HUDEP-2 (cell line): ENCODE measurements around the gene IKBKE.

Source experiments
- DNase-seq, 76 experiments: peaks; one replicate each; lab custom pipeline; 2025; ENCODE audit not compliant: unreplicated experiment in 76 of 76; lab: John Stamatoyannopoulos, UW

IKBKE gene

GRCh38 chr1:206492589-206492988 is 22.3 kb downstream of the IKBKE start:
- DNase-seq = no peak

- no peak for DNase-seq
These were observed 23.0 kb downstream of the IKBKE start for GRCh38 chr1:206493279-206493678.

GRCh38 chr1:206495011-206495461 is 24.8 kb downstream of the IKBKE start:
- DNase-seq = no peak

- DNase-seq = no peak
These were observed 25.3 kb downstream of the IKBKE start for GRCh38 chr1:206495493-206496046.

- DNase-seq = no peak
These were observed 26.0 kb downstream of the IKBKE start for GRCh38 chr1:206496131-206496793.

- DNase-seq = no peak
These were observed 27.1 kb downstream of the IKBKE start for GRCh38 chr1:206497363-206497762.

GRCh38 chr1:206497774-206498173 is 27.5 kb downstream of the IKBKE start:
- no peak for DNase-seq

- no peak for DNase-seq
These were observed 28.4 kb downstream of the IKBKE start for GRCh38 chr1:206498685-206499084.

DNA sequence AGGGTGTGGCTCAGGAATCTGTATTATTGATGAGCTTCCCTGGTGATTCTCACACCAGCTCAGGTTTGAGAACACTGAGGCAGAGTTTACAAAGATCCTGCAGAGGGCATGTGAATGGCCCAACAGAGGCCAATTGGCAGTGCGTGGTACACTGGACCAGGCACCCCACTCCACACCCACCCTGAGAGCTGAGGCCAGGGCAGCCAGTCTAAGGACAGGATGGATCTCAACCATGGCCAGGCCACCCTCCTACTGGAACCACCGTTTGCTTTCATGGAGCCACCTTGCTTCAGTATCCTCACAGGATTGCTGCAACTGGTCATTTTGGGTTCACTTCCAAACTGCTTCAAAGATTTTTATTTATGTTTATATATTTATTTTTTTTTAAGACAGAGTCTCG is 29.8 kb downstream of the IKBKE start:
- no peak for DNase-seq

- DNase-seq = no peak
These were observed 31.6 kb downstream of the IKBKE start for GRCh38 chr1:206501881-206502280.

- no peak for DNase-seq
These were observed 32.1 kb downstream of the IKBKE start for GRCh38 chr1:206502403-206502802.

DNA sequence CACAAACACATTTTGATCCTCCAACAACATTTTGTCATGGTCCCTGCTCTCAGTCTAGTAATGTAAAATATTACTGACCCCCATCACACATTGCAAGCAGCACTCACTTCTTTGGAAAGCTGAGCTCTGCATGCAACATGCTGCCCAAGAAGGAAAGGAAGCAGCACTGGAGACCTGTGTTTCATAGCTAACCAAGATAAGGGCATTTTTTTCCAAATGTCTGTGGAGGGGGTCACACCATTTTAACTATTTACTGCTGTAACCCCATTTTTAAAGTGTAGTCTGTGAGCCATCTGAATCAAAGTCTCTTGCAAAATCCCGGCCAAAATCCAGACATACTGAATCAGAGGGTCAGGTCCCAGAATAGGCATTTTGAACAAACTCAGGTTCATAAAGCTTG is 32.5 kb downstream of the IKBKE start:
- no peak for DNase-seq

DNA sequence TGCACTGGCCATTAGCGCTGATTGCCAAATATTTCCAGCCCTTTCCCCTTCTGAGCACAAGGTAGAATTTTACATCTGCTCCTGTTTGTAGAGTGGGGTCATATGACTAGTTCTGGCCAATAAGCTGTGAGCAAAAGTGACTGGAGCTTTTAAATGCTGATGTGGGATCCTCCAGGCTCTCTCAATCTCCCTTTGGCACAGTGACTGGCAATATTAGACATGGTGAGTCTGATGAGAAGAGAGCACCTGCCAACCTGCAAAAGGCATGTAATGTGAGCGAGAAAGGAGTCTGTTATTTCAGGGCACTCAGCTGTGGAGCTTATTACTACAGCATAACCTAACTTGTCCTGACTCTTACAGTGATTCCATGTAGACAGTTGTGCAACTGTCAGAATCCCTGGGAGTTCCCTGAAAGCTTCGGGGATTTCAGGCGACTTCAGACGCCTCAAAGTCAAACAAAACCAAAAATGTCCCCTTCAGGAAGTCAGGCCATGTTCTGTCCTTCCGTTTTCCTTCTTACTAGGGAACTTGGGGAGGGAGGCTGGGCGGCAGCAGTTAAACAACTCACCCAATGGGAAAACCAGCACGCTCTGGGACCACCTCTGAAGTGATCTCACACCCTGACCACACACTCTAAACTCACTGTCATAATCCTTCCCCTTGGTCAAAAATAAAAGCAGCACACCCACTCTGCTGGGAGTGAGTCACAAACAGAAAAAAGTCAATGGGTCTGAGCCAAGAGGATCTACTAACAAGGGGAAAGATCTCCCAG is 33.5 kb downstream of the IKBKE start:
- peak in 29 of 76 experiments; percentile 8 to 82 (median 48) for DNase-seq

- DNase-seq = no peak
These were observed 34.1 kb downstream of the IKBKE start for GRCh38 chr1:206504363-206504713.

- DNase-seq = no peak
These were observed 35.6 kb downstream of the IKBKE start for GRCh38 chr1:206505702-206506355.

GRCh38 chr1:206506405-206507283 is 36.4 kb downstream of the IKBKE start:
- no peak for DNase-seq

- peak in 45 of 76 experiments; percentile 9 to 70 (median 35) for DNase-seq
These were observed 37.2 kb downstream of the IKBKE start, which contains the start of gene RASSF5 for GRCh38 chr1:206507284-206508129. TSS of gene RASSF5 (plus strand) at chr1:206507531. CDS start at chr1:206507603, 72 bp downstream.

- DNase-seq = no peak
These were observed 38.0 kb downstream of the IKBKE start for GRCh38 chr1:206508130-206508889.

DNA sequence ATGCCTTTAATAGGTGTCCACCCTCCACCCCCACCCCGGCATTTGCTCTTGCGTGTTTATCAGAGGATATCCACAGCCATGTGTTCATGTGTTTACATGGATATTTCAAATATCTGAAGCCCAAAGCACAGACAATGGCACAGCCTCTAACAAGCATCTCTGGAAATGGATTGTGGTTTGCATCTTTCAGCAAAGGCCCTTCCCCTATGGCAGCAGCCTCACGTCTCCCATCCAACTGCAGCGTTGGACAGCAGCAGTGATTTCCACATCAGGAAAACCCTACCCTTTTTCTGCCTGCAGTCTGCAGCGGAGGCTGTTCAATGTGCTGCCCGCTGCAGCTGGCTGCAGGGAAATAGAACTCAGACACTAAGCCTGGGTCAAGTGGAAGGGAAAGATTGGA is 38.7 kb downstream of the IKBKE start:
- no peak for DNase-seq
